NCI-H1930 (cell line): ENCODE data around the gene TBCB.
"Not testable (repeated sequence)": the region's sequence is repeated elsewhere in the genome, so short reads cannot be mapped to it uniquely, and the experiment has no call there.

Experiments
- DNase-seq, 2 experiments: peaks; one replicate each; lab custom pipeline; 2025; lab: John Stamatoyannopoulos, UW

TBCB gene

DNA sequence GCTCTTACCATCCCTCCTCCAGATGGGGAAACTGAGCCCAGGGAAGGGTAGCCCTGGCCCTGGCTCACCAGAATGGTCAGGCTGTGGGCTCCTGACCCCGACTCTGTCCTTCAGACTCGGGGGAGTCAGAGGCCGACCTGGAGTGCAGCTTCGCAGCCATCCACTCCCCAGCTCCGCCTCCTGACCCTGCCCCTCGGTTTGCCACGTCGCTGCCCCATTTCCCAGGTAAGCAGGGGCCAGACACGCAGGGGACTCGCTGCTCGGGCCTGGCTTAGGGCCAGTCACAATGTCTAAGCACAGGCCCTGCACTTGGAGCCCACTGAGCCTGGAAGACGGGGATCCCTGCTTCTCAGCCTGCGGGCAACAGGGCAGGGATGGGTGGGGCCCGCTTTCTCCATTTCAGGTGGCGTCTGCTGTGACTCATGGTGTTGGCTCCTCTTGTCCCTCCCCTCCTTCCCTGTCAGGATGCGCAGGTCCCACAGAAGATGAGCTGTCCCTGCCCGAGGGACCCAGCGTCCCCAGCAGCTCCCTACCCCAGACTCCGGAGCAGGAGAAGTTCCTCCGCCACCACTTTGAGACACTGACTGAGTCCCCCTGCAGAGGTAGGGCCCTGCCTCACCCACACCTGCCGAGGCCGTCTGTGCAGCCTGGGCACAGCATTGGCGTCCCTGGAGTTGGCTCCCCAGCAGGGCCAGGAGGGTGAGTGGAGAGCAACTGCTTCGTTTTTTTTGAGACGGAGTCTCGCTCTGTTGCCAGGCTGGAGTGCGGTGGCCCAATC lies 13.5 kb upstream of the TBCB start:
- DNase-seq, result no peak

DNA sequence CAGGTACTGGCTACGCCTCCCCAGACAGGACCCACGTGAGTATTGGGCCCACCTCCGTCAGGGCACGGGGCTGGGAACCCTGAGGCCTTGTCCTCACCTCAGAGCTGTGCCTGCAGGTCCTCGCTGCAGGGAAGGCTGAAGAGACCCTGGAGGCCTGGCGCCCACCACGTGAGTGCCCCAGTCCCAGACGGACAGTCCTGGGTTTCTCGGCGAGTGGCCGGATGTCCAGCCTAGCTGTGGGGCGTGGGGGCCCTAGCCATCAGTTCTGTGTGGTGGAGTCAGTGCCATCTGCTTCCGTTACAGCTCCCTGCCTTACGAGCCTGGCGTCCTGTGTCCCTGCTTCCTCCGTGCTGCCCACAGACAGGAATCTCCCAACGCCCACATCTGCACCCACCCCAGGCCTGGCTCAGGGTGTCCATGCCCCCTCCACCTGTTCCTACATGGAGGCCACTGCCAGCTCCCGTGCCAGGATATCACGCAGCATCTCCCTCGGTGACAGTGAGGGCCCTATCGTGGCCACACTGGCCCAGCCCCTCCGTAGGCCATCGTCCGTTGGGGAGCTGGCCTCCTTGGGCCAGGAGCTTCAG lies 12.1 kb upstream of the TBCB start:
- DNase-seq, result no peak

DNA sequence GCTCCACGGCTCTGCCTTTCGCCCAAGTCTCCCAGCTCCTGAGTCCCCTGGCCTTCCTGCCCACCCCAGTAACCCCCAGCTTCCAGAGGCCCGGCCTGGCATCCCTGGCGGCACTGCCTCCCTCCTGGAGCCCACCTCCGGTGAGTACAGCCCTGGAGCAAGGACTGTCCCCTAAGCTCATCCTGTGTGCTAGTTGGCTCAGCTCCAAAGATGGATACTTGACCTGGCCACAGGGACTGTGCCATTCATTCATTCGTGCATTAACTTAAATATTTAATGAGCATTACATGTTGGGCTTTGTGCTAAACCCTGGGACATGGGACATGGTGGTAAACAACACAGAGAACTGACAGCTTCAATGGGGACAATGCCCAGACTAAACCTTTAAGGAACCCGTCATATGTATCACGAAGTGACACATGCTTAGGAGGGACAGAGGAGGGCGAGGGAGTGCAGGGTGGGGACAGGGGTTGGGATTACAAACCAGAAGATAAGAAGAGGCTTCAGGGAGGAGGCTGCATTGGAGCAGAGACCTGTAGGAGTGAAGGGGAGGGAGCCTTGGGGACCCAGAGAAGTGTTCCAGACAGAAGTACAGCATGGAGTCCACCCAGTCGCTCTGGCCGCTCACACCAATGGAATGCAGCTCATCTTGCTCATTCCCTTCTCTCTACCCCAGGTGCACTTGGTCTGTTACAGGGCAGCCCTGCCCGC lies 11.3 kb upstream of the TBCB start:
- no peak for DNase-seq

DNA sequence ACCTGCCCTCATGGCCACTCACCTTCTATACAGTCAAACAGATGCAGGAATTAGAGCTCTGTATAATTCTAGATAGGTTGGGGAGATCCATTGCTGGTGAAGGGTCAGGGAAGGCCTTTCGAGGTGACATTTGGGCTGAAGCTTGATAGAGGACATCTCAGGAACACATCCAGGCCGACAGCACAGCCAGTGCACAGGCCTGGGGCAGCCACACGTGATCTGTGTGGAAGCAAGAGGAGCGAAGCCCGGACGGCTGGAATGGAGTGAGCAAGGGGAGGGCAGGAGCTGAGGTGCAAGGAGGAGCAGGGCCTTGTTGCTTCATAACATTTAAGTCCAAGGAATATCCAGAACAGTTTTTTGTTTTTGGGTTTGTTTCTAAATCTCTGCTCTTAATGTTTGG lies 8.8 kb upstream of the TBCB start:
- no peak for DNase-seq

DNA sequence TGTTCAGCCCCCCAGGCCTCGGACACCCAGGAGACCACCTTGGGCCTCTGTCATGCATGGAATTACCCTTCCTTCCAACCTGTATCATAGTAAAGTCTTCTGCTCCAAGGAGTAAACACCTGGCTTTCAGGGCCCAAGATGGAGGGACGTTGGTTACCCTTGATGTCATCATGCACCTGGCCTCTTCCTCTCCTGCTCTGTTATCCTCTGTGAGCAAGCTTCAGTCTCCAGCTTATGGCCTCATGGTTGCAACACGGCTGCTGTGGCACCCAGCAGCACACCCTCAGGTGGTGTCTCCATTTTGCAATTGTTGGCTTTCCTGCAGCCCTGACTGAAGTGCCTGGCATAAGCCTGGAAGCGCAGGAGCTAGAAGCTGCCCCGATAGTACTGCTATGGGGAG lies 8.3 kb upstream of the TBCB start:
- DNase-seq, result no peak

DNA sequence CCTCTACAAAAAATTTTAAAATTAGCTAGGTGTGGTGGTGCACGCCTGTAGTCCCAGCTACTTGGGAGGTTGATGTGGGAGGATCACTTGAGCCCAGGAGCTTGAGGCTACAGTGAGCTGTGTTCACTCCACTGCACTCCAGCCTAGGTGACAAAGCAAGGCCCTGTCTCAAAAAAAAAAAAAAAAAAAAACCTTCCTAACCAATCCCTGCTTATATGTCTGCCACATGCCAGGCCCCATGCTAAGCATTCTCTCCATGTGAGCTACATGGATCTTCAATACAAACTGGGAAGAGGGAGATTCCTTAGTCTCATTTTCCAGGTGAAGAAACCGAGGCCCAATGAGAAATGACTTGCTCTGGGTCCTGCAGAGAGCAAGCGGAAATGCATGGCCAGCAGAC lies 6.6 kb upstream of the TBCB start:
- no peak for DNase-seq

DNA sequence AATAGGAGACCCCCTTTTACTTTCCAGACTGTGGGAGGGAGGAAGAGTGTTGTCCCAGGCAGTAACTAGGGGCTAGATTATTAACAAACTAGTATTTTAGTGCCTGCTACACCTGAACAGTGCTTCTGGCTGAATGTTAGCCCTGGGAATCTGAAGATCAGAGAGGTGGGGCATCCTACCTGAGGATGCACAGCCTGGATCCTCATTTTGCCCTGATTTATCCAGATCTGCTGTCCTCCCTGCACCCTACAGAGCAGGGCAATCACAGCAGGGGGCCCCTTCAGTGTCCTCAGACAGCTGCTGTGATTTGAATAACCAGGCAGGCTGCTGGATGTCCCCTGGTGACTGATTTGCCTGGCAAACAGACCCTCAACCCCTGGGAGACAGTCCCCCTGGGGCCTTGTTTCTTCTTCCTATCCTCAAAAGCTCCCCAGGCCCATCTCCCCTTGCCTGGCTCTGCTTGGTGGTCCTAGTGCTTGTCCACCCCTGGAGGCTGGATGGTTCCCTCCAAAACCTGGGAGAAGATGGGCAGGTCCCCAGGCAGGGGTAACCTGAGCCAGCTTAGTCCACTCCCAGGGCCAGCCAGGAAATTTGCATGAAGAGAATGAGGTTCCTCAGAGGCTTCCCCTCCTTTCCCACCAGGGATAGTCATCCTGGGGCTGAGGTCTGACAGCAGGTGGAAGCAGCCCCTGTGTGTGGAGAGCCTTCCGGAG lies 4.6 kb upstream of the TBCB start, which contains the start of gene OVOL3:
Gene OVOL3 (plus strand): TSS at position 657 of the 713 bp plus-strand sequence. CDS start 60 bp downstream, outside the sequence.
- DNase-seq, result no peak

DNA sequence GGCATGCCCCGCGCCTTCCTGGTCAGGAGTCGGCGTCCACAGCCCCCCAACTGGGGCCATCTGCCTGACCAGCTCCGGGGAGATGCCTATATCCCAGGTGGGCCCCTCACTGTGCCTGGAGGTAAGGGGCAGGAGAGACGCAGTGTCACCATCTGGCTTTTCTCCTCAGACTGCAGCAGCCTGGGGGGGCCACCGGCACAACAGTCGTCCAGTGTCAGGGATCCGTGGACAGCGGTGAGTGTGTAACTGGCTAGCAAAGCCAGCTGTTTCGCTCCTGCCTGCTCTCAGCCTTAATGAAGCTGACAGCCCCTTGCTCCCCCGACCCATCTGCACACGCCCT lies 4.1 kb upstream of the TBCB start:
- no peak for DNase-seq

DNA sequence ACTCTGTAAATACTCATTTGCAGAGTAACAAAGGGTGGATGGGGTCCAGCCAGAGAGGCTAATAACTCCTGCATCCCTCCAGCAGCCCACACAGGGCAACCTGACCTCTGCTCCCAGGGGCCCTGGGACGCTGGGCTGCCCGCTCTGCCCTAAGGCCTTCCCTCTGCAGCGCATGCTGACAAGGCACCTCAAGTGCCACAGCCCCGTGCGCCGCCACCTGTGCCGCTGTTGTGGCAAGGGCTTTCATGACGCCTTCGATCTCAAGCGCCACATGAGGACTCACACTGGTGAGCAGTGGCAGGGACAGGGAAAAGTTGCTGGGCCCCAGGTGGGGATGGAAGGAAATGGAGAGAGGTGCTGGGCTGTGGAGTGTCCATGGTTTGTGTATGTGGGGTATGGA lies 2.6 kb upstream of the TBCB start:
- DNase-seq, result no peak

DNA sequence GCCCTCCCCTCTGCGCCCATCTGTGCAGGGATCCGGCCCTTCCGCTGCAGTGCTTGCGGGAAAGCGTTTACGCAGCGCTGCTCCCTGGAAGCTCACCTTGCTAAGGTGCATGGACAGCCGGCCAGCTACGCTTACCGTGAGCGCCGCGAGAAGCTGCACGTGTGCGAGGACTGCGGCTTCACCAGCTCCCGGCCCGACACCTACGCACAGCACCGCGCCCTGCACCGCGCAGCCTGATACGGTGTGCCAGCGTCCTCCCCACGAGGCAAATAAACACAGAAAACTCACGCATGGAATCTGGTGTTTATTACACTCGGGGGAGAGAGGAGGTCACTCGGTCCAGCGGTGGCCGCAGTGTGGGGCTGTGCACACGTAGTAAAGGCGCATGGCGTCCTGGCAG lies 1.8 kb upstream of the TBCB start:
- DNase-seq, result no peak

DNA sequence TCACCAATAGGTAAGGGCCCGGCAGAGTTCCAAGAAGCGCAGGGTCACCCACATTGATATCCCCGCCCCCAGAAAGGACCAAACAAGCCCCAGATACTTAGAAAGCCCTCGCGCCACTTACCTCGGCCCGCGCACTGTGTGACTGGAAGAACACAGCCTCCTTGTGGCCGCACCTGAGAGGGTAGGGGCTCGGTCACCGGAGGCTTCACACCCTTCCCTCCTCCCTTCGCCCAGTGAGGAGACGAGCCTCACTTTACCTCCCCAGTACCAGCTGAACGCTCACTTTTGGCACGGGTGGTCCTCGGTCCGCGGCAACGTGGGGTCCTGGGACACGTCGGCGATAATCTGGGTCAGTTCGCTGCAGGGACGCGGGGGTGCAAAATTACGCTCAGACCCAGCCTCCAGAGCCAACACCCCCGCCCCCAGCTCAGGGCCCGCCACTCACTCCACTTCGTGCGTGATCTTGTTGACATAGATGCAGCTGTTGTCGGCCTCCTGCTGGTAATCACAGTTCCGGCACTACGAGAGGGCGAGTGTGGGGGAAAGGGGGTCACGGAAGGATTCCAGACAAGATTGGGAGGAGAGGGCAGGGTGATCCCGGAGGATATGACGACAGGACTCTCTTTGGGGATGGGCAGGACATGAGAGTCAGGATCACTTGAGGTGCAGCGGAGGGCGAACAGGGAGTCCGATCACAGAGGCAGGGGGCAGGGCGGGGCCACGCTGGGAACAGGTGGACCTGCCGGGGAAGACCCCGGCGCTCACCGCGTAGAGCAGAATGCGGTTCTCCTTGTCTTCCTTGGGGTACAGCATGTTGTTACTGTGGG lies 1.2 kb upstream of the TBCB start:
- peak in 1 of 2 experiments; percentile 15 for DNase-seq

DNA sequence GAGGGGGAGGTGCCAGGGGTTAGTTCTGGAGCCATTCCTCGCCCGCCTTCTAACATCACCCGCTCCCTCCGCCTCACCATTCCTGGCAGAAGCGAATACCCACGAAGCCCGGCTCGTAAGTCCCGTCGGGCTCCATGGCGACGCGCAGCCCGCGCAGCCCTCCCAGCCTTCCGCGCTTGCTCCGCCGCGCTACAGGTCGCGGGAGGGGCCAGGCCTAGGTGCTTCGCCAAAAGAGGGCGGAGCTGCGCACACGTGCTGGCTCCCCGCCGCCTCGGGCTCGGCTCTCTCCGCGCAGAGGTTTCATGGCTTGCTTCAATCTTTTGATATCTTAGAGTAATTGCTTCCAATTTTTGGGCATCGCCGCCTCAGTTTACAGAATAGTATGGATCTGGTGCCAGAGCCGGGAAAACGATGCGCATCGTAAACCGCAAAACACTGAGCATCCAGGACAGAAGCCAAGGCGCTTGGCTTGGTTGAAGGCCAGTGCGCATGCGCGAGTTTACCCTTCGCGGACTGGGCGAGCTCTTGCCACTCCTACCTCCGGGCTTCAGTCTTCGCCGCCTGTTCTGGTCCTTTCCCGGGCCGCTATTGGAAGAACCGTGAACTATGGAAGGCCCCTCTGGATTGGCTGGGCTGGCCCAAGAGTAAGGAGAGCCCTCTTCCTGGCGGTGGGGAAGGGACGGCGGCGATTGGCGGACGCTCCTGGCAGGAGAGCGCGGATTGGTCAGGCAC lies 381 bp upstream of the TBCB start, which contains the start of gene POLR2I:
Gene POLR2I (minus strand): TSS at position 155 of the 732 bp plus-strand sequence. CDS start 19 bp downstream, at position 136.
- DNase-seq, result peak; percentile 99 to 100

DNA sequence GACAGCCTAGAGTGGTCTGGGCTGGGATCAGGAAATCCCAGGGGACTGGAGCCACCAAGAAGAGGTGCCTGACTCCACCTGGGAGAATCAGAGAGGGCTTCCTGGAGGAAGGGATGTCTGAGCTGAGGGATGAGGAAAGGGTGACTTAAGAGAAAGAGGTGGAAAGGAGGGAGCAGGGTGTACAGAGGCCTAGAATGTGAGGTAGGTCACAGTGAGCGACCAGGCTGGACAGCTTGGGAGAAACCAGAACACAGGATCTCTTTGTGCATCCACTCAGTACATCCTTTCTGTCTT lies 1.0 kb downstream of the TBCB start:
- DNase-seq, result no peak

DNA sequence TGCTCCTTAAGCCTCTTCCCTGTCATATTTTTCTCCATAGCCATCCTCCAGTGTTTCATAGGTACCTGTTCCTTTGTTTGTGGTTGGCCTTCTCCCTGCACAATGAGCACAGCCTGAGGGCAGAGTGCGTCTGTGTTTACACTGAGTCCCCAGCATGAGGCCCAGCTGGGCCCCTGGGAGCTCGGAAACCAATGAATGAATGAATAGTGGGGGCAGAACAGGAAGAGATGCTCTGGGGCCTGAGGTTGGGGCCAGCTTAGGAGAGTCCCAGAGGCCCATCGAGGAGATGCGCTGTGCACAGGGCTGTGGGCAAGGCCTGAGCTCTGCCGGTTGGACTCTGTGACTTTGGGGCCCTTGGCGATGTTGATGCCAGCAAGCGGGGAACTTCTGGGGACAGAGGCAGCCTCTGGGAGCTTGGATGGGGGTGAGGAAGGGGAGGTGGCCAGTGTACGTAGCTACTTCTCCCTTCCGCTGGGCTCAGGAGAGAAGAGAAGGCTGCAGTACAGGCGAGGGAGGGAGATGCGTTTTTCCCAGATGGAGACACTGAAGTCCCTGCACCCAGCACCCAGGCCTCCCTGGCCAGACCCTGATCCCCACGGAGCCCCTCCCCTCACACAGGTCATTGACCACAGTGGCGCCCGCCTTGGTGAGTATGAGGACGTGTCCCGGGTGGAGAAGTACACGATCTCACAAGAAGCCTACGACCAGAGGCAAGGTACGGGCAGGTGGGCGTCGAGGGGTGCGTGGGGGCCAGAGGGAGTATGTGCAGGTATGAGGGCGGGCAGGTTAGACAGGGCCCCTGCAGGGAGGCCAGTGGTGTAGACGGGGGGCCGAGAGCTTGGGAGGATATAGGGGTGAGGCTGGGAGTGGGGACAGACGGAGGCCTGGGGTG lies 5.1 kb downstream of the TBCB start:
- DNase-seq, result no peak

DNA sequence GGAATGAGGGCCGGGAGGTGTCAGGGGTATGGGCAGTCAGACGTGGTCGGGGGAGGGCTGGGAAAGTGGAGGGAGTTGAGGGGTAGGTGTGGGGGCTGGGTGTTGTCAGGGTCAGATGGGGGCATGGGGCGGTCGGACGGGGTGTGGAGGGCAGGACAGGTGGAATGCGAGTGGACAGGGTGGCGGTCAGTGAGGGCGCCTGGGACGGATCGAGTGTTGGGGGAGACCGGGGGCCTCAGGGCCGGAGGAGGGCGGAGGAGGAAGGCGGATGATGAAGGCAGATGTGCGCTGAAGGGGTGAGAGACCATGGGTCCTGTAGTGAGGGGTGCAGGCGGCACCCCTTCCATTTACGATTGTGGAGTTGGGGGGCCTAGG lies 5.7 kb downstream of the TBCB start:
- no peak for DNase-seq

DNA sequence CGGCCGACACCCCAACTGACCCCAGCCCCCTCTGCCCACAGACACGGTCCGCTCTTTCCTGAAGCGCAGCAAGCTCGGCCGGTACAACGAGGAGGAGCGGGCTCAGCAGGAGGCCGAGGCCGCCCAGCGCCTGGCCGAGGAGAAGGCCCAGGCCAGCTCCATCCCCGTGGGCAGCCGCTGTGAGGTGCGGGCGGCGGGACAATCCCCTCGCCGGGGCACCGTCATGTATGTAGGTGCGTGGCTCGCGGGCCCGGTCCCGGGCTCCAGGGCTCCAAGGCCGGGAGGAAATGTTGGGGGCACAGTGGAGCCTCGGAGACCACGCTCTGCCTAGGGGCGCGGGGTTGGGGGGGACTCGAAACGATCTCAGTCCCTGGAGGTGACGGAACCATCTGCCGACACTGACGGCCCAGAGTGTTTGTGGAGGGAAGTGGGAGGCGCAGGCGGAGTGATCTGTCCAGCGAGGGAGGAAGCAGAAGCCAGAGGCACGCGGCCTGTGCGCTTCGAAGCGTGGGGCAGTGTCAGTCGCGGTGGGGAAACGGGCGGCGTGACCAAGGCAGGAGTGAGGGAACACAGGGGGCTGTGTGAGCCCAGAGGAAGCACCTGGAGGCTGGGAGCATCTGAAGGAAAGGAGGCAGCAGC lies 6.3 kb downstream of the TBCB start:
- no peak for DNase-seq

DNA sequence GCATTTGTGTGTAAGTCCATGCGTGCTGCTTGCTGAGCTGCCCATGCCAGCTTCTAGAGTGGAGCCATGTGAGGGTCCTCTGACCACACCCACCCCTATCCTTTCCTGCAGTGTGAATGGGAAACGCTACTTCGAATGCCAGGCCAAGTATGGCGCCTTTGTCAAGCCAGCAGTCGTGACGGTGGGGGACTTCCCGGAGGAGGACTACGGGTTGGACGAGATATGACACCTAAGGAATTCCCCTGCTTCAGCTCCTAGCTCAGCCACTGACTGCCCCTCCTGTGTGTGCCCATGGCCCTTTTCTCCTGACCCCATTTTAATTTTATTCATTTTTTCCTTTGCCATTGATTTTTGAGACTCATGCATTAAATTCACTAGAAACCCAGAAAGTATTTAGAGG lies 10.3 kb downstream of the TBCB start:
- no peak for DNase-seq

DNA sequence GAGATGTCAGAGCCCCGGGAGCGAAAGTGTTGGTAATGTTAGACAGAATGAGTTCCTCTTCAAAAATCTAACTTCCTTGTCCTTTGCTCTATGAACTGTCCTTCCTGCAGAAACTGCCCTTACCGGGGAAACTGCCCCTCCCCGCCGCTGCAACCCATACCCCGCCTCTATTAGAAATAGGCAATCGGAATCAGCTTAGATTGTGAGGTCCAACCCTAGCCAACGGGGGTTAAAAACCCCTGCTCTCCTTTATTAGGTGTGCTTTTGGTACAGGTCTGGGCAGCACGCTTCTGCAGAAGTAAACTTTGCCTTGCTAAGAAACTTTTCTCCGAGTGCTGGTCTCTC lies 13.1 kb downstream of the TBCB start:
- DNase-seq, result peak in 1 of 2 experiments; percentile 39

DNA sequence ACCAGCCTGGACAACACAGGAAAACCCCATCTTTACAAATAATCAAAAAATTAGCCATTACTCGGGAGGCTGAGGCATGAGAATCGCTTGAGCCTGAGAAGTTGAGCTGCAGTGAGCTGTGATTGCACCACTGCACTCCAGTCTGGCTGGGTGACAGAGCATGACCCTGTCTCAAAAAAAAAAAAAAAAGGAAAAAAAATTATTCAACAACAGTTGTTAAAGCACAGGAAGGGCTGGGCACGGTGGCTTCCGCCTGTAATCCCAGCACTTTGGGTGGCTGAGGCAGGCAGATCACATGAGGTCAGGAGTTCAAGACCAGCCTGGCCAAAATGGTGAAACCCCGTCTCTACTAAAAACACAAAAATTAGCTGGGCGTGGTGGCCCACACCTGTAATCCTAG lies 16.0 kb downstream of the TBCB start:
- not testable (repeated sequence) for DNase-seq

DNA sequence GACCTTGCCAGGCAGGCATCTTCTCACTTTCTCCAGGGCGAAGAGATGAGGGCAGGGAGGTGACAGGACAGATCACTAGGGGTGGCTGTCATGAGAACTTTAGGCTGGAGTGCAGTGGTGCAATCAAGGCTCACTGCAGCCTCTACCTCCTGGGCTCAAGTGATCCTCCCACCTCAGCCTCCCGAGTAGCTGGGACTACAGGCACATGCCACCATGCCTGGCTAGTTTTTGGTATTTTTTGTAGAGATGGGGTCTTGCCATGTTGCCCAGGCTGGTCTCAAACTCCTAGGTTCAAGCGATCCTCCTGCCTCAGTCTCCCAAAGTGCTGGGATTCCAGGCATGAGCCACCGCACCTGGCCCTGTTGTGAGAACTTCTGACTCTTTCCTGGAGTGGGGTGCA lies 19.6 kb downstream of the TBCB start:
- not testable (repeated sequence) for DNase-seq
